Caco-2 (cell line): ENCODE results near the gene ETNPPL. TPM values are rescaled to one million over a fixed set of nuclear protein-coding genes. Genes with fewer than 3 reads are reported as not detected.

ENCODE experiments used
- BruUV-seq: library from RNA; stranded (reverse); fragments of 400-500 nt; replicated peaks from 2 replicates; lab custom pipeline; 2021; lab: Mats Ljungman, UMichigan
- CTCF ChIA-PET: fragments of 300-600 bp; sonication (Branson Sonifier 250); formaldehyde crosslinking; loops from one replicate; lab custom pipeline; 2022; ENCODE audit warnings: antibody characterized with exemption; lab: Charles Lee
- POLR2A ChIA-PET: fragments of 300-600 bp; sonication (Branson Sonifier 250); formaldehyde crosslinking; loops from one replicate; lab custom pipeline; 2022; ENCODE audit warnings: antibody characterized with exemption; lab: Charles Lee
- DNase-seq, 2 experiments: peaks; one replicate each; pipeline versions ENCODE4 v3.0.0 to v3.0.0-alpha.2; 2020 to 2022
- H3K27me3 ChIP-seq: replicated peaks from 2 replicates; pipeline ENCODE4 v1.6.0; 2011; ENCODE audit warnings: low read length; ENCODE audit not compliant: control insufficient read depth, insufficient read depth
- H3K36me3 ChIP-seq: 2 replicates; pipeline ENCODE4 v1.5.1; 2011; ENCODE audit warnings: low read length; ENCODE audit not compliant: control insufficient read depth, insufficient read depth
- H3K4me1 ChIP-seq: fragments of 250-450 bp; sonication (Bioruptor Pico); 2 replicates; pipeline ENCODE4 v1.5.1; 2020; ENCODE audit warnings: mild to moderate bottlenecking
- H3K4me3 ChIP-seq: 2 replicates; pipeline ENCODE4 v1.5.1; 2011; ENCODE audit warnings: low read depth, mild to moderate bottlenecking, control low read depth, low read length
- H3K9me3 ChIP-seq: fragments of 250-450 bp; sonication (Bioruptor Pico); 2 replicates; pipeline ENCODE4 v1.5.1; 2020; ENCODE audit warnings: mild to moderate bottlenecking, moderate library complexity
- H3K27ac Mint-ChIP-seq: one replicate; pipeline ENCODE4 v1.8.0; 2022; ENCODE audit warnings: mixed read lengths; ENCODE audit not compliant: unreplicated experiment
- H3K27me3 Mint-ChIP-seq: one replicate; pipeline ENCODE4 v1.8.0; 2022; ENCODE audit warnings: mixed read lengths; ENCODE audit not compliant: insufficient read depth, unreplicated experiment
- H3K36me3 Mint-ChIP-seq: one replicate; pipeline ENCODE4 v1.8.0; 2022; ENCODE audit warnings: mild to moderate bottlenecking, mixed read lengths; ENCODE audit not compliant: insufficient read depth, unreplicated experiment
- H3K4me1 Mint-ChIP-seq: one replicate; pipeline ENCODE4 v1.8.0; 2022; ENCODE audit warnings: low read depth, mixed read lengths; ENCODE audit not compliant: unreplicated experiment
- H3K4me3 Mint-ChIP-seq: one replicate; pipeline ENCODE4 v1.8.0; 2022; ENCODE audit warnings: mild to moderate bottlenecking, moderate library complexity, mixed read lengths; ENCODE audit not compliant: unreplicated experiment
- H3K9me3 Mint-ChIP-seq: one replicate; pipeline ENCODE4 v1.8.0; 2022; ENCODE audit warnings: mixed read lengths; ENCODE audit not compliant: unreplicated experiment
- intact Hi-C: fragments of 100-400 bp; cut with micrococcal nuclease; formaldehyde crosslinking; loops from one replicate; pipeline ENCODE4 v1.10.0; 2022; ENCODE audit not compliant: unreplicated experiment
- total RNA-seq: library from RNA; stranded (reverse); gene quantifications from 2 replicates; pipeline ENCODE4 v1.2.3, GENCODE V29; 2022
- TF ChIP-seq, protein P1 (sequence below), 2 experiments: fragments of 200-600 bp in 1 of 2; IDR thresholded peaks; 1 replicate in 1 of 2; 2 replicates in 1 of 2; pipeline versions ENCODE4 v1.5.1 to v1.8.0; 2011 to 2022; ENCODE audit warnings: antibody characterized with exemption in 1 of 2, control low read depth in 1 of 2, inconsistent platforms in 1 of 2, low read depth in 1 of 2, low read length in 1 of 2, mild to moderate bottlenecking in 1 of 2, moderate library complexity in 1 of 2; ENCODE audit not compliant: insufficient read depth in 1 of 2, severe bottlenecking in 1 of 2, unreplicated experiment in 1 of 2

ETNPPL gene
- total RNA-seq, 1 experiment from 2014 or later, result not detected

DNA sequence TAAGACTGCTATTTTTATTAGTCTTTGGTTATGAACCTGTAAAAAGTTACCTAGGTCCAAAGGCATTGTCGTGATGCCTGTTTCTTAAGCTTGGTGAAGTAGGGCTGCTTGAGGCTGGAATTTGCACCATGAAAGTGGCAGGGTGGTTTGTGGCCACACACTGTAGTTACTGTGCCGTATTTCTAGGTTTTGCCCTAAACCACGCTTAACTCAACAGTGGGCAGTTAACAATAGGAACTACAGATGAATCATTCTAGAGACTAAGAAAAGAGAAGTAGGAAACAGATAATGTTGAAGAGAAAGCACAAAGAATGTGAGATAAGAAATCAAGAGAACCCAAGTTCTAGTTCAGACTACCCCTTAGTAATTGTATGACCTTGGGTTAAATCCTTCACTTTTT is 11.5 kb downstream of the ETNPPL start:
- Mint-ChIP-seq H3K27ac (no peak overlapping the region), H3K27me3 (peaks cover 11% of the 10 kb centered on the region), H3K9me3 (no peaks in the 10 kb centered on the region), H3K36me3 (no peaks in the 10 kb centered on the region), H3K4me3 (no peak overlapping the region), H3K4me1 (no peaks in the 10 kb centered on the region)
- TF ChIP-seq, protein P1, sequence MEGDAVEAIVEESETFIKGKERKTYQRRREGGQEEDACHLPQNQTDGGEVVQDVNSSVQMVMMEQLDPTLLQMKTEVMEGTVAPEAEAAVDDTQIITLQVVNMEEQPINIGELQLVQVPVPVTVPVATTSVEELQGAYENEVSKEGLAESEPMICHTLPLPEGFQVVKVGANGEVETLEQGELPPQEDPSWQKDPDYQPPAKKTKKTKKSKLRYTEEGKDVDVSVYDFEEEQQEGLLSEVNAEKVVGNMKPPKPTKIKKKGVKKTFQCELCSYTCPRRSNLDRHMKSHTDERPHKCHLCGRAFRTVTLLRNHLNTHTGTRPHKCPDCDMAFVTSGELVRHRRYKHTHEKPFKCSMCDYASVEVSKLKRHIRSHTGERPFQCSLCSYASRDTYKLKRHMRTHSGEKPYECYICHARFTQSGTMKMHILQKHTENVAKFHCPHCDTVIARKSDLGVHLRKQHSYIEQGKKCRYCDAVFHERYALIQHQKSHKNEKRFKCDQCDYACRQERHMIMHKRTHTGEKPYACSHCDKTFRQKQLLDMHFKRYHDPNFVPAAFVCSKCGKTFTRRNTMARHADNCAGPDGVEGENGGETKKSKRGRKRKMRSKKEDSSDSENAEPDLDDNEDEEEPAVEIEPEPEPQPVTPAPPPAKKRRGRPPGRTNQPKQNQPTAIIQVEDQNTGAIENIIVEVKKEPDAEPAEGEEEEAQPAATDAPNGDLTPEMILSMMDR (IDR thresholded peaks at IDR 0.05; ENCODE audit: insufficient read depth in 1 of 2, low read depth in 1 of 2, low read length in 1 of 2, severe bottlenecking in 1 of 2, unreplicated experiment in 1 of 2), result no peak
- Histone ChIP-seq H3K4me1 (no peaks in the 10 kb centered on the region), H3K27me3 (no peaks in the 10 kb centered on the region), H3K4me3 (no peak overlapping the region), H3K9me3 (no peaks in the 10 kb centered on the region), H3K36me3 (no peaks in the 10 kb centered on the region)
- CTCF ChIA-PET, result no interaction called here
- POLR2A ChIA-PET, result no interaction called here
- DNase-seq, result no peak
- intact Hi-C loops, result no loop called here
- no TSS peak for BruUV-seq

GRCh38 chr4:108749119-108749518 is 13.7 kb downstream of the ETNPPL start:
- H3K4me3 ChIP-seq, result no peak overlapping the region
- TF ChIP-seq, protein P1 (IDR thresholded peaks at IDR 0.05; ENCODE audit: insufficient read depth in 1 of 2, low read depth in 1 of 2, low read length in 1 of 2, severe bottlenecking in 1 of 2, unreplicated experiment in 1 of 2), result no peak
- H3K36me3 ChIP-seq, result no peaks in the 10 kb centered on the region
- H3K27me3 ChIP-seq, result no peaks in the 10 kb centered on the region
- no peak overlapping the region for H3K4me3 Mint-ChIP-seq
- peaks cover 11% of the 10 kb centered on the region for H3K27me3 Mint-ChIP-seq
- POLR2A ChIA-PET, result no interaction called here
- H3K9me3 ChIP-seq, result no peaks in the 10 kb centered on the region
- H3K9me3 Mint-ChIP-seq, result no peaks in the 10 kb centered on the region
- CTCF ChIA-PET, result no interaction called here
- no peak for DNase-seq
- intact Hi-C loops, result no loop called here
- BruUV-seq, result no TSS peak
- H3K36me3 Mint-ChIP-seq, result no peaks in the 10 kb centered on the region
- H3K27ac Mint-ChIP-seq, result no peak overlapping the region
- H3K4me1 Mint-ChIP-seq, result no peaks in the 10 kb centered on the region
- no peaks in the 10 kb centered on the region for H3K4me1 ChIP-seq

GRCh38 chr4:108746511-108746910 is 16.3 kb downstream of the ETNPPL start:
- intact Hi-C loops, result no loop called here
- Histone ChIP-seq H3K9me3 (no peaks in the 10 kb centered on the region), H3K27me3 (no peaks in the 10 kb centered on the region), H3K36me3 (no peaks in the 10 kb centered on the region), H3K4me3 (no peak overlapping the region), H3K4me1 (no peaks in the 10 kb centered on the region)
- Mint-ChIP-seq H3K9me3 (no peaks in the 10 kb centered on the region), H3K27me3 (peaks cover 3% of the 10 kb centered on the region), H3K36me3 (no peaks in the 10 kb centered on the region), H3K27ac (no peak overlapping the region), H3K4me1 (no peaks in the 10 kb centered on the region), H3K4me3 (no peak overlapping the region)
- DNase-seq, result no peak
- no TSS peak for BruUV-seq
- CTCF ChIA-PET, result no interaction called here
- POLR2A ChIA-PET, result no interaction called here
- TF ChIP-seq, protein P1 (IDR thresholded peaks at IDR 0.05; ENCODE audit: insufficient read depth in 1 of 2, low read depth in 1 of 2, low read length in 1 of 2, severe bottlenecking in 1 of 2, unreplicated experiment in 1 of 2), result no peak
